DMS53 treated with DMSO at 0.1 percent for 48 hours (cell line): Measurements from ENCODE around the gene HNRNPA1.

ENCODE experiments used
- DNase-seq: peaks from one replicate; lab custom pipeline; 2025; ENCODE audit not compliant: unreplicated experiment; lab: John Stamatoyannopoulos, UW

The HNRNPA1 gene

DNA sequence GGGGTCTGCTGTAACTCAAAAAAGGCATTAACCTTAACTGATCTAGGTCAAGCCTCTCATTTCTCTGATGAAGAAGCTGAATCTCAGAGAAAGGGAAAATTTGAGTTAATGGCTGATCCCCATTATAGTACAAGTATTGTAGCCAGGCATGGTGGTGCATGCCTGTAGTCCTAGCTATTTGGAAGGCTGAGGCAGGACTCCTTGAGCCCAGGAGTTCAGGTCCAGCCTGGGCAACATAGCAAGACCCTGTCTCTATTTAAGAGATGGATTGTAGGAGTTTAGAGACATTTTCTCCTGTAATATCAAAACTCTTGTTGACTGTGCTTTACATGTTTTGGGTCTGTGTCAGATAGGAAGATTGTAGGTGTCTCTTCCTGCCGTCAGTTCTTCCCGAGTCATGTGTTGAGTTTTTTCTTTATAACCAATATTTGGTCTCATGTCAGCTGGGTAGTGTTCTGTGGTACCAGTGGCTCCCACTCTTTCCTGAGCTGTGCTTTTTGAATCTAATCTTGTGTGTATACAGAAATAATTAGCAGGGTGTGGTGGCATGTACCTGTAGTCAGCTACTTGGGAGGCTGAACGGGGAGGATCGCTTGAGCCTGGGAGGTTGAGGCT is 53.0 kb downstream of the HNRNPA1 start:
- DNase-seq = no peak
